K562 (cell line): ENCODE measurements around the gene METAP1D. TPM values are rescaled to one million over a fixed set of nuclear protein-coding genes. Genes with fewer than 3 reads are reported as not detected.
A peak's percentile ranks its signal among the peaks of the same experiment; 100 is the strongest.

Source experiments
- CREM ChIP-seq: IDR thresholded peaks from 2 replicates; pipeline ENCODE4 v1.6.1; 2014; ENCODE audit warnings: antibody characterized with exemption, low read depth
- E4F1 ChIP-seq: fragments of 250-450 bp; sonication (Bioruptor Pico); IDR thresholded peaks from 2 replicates; pipeline ENCODE4 v1.5.0; 2021; ENCODE audit warnings: mild to moderate bottlenecking, borderline replicate concordance
- FOXK2 ChIP-seq, 2 experiments: fragments of 450-650 bp; IDR thresholded peaks in 1 of 2; conservative IDR thresholded peaks in 1 of 2; 2 replicates each; pipeline ENCODE4 v1.6.1; 2016; ENCODE audit warnings: low read depth in 2 of 2, mild to moderate bottlenecking in 1 of 2
- HMGXB4 ChIP-seq: sonication (generic); formaldehyde crosslinking; IDR thresholded peaks from 2 replicates; pipeline ENCODE4 v1.8.1; 2023; ENCODE audit warnings: mild to moderate bottlenecking, missing genetic modification reagents
- KAT8 ChIP-seq: fragments of 450-650 bp; IDR thresholded peaks from 2 replicates; pipeline ENCODE4 v1.6.1; 2016; ENCODE audit warnings: low read depth, mild to moderate bottlenecking
- KDM2B ChIP-seq: fragments of 250-450 bp; sonication (Bioruptor Pico); IDR thresholded peaks from 2 replicates; pipeline ENCODE4 v1.8.0; 2021; ENCODE audit warnings: mild to moderate bottlenecking, moderate library complexity
- MCM3 ChIP-seq: fragments of 450-650 bp; IDR thresholded peaks from 2 replicates; pipeline ENCODE4 v1.6.1; 2016
- MITF ChIP-seq: IDR thresholded peaks from 2 replicates; pipeline ENCODE4 v1.6.1; 2014; ENCODE audit warnings: antibody characterized with exemption
- NR1H2 ChIP-seq: sonication (generic); formaldehyde crosslinking; IDR thresholded peaks from 2 replicates; pipeline ENCODE4 v1.4.0; 2020; ENCODE audit warnings: mild to moderate bottlenecking, missing genetic modification reagents
- REST ChIP-seq, 2 experiments: fragments of 450-650 bp; formaldehyde crosslinking in 1 of 2; IDR thresholded peaks; 2 replicates each; pipeline versions ENCODE4 v1.4.0 to v1.6.1; 2014 to 2020; ENCODE audit warnings: mild to moderate bottlenecking in 2 of 2, borderline replicate concordance in 1 of 2, low read depth in 1 of 2
- SMARCB1 ChIP-seq: IDR thresholded peaks from 2 replicates; pipeline ENCODE4 v1.6.1; 2011; ENCODE audit warnings: improper control_type of control experiment, low read depth; ENCODE audit not compliant: insufficient read length
- TARDBP ChIP-seq: fragments of 450-650 bp; IDR thresholded peaks from 2 replicates; pipeline ENCODE4 v1.6.1; 2016
- ZNF830 ChIP-seq: fragments of 250-450 bp; sonication (Bioruptor Pico); IDR thresholded peaks from 2 replicates; pipeline ENCODE4 v1.5.0; 2021; ENCODE audit warnings: mild to moderate bottlenecking
- polyA plus RNA-seq, 8 experiments: library from polyadenylated mRNA; depleted of rRNA in 4 of 8; stranded (reverse) in 5 of 8; unstranded in 3 of 8; fragments of >200 nt; fragmentation: Nextera tagmentation in 2 of 8; fragmentation: Illumina TruSeq in 1 of 8; extraction: Ambion mirVana in 2 of 8; extraction: Trizol in 1 of 8; gene quantifications; 2 replicates each; pipeline versions ENCODE4 v1.2.1 to v1.2.3, GENCODE V29; 2011 to 2014; ENCODE audit warnings: inconsistent platforms in 1 of 8, missing spikeins in 1 of 8
- total RNA-seq, 7 experiments: library from RNA; depleted of rRNA in 6 of 7; stranded (reverse); fragments of >200 nt in 6 of 7; fragmentation: Illumina TruSeq in 2 of 7; extraction: Trizol in 2 of 7; gene quantifications; 2 replicates each; pipeline versions ENCODE4 v1.2.1 to v1.2.3, GENCODE V29; 2011 to 2021; ENCODE audit warnings: low replicate concordance in 1 of 7

METAP1D gene
- total and polyA plus RNA-seq, 9 of the 15 experiments (the other 6 are each of a cell fraction or from before 2014, with no cell fraction given) = 8.0 to 23.4 (median 15.7) TPM

GRCh38 chr2:172098650-172099471, 99.1 kb downstream of the METAP1D start (continued):
- TF ChIP-seq HMGXB4 (CRISPR knock-in tag) = 0 out of 2 replicates have a peak, but pooled peaks have one; percentile 33
- peak; percentile 67; the same call in 1 of the 2 replicates for TF ChIP-seq REST (IDR thresholded peaks at IDR 0.05; ENCODE audit: borderline replicate concordance)
- TF ChIP-seq REST (CRISPR knock-in tag; IDR thresholded peaks at IDR 0.05; ENCODE audit: low read depth) = peak; percentile 60
- no peak for TF ChIP-seq MCM3
- TF ChIP-seq E4F1 (CRISPR knock-in tag) = no peak; the same call in 1 of the 2 replicates
- peak; percentile 60; the same call in 1 of the 2 replicates for TF ChIP-seq CREM
- peak; percentile 69; the same call in 1 of the 2 replicates for TF ChIP-seq KDM2B (CRISPR knock-in tag)
- TF ChIP-seq NR1H2 = 0 out of 2 replicates have a peak, but pooled peaks have one; percentile 75
- TF ChIP-seq ZNF830 (CRISPR knock-in tag) = no peak
- no peak for TF ChIP-seq SMARCB1
- TF ChIP-seq MITF = 0 out of 2 replicates have a peak, but pooled peaks have one; percentile 8
- no peak for TF ChIP-seq KAT8
- peak; percentile 33 to 56; a peak in 2 of 4 replicates for TF ChIP-seq FOXK2 (conservative IDR thresholded peaks at IDR 0.05 in 1 of 2, IDR thresholded peaks at IDR 0.05 in 1 of 2; ENCODE audit: low read depth in 2 of 2)
- TF ChIP-seq TARDBP = peak; percentile 86
